ENCODE measurements around the gene AASS.

The AASS gene

GRCh38 chr7:122103064-122103463, 41.0 kb downstream of the AASS start:
- no peak for DNase-seq

- no peak for DNase-seq
These were observed 44.0 kb downstream of the AASS start for GRCh38 chr7:122100021-122100420.

- no peak for DNase-seq
These were observed 48.4 kb downstream of the AASS start for GRCh38 chr7:122095642-122096041.

GRCh38 chr7:122094549-122094948, 49.5 kb downstream of the AASS start:
- DNase-seq, result no peak

- peak; percentile 68 for DNase-seq
These were observed 50.9 kb downstream of the AASS start for GRCh38 chr7:122092964-122093797.

GRCh38 chr7:122082670-122083069, 61.4 kb downstream of the AASS start:
- no peak for DNase-seq

GRCh38 chr7:122082160-122082559, 61.9 kb downstream of the AASS start:
- no peak for DNase-seq

- no peak for DNase-seq
These were observed 70.4 kb downstream of the AASS start for GRCh38 chr7:122073635-122074034.

GRCh38 chr7:122072924-122073599, 71.0 kb downstream of the AASS start:
- DNase-seq, result no peak

- DNase-seq, result no peak
These were observed 71.8 kb downstream of the AASS start for GRCh38 chr7:122072272-122072671.

GRCh38 chr7:122070834-122071233, 73.2 kb downstream of the AASS start:
- no peak for DNase-seq

- peak; percentile 0 for DNase-seq
These were observed 74.0 kb downstream of the AASS start for GRCh38 chr7:122070062-122070461.

GRCh38 chr7:122068999-122069398, 75.0 kb downstream of the AASS start:
- no peak for DNase-seq

- DNase-seq, result no peak
These were observed 76.0 kb downstream of the AASS start for GRCh38 chr7:122068046-122068445.

GRCh38 chr7:122067077-122067476, 77.0 kb downstream of the AASS start:
- no peak for DNase-seq

GRCh38 chr7:122064971-122065370, 79.1 kb downstream of the AASS start:
- no peak for DNase-seq

- DNase-seq, result no peak
These were observed 80.9 kb downstream of the AASS start for GRCh38 chr7:122063146-122063545.

- no peak for DNase-seq
These were observed 84.5 kb downstream of the AASS start for GRCh38 chr7:122059542-122059941.

GRCh38 chr7:122056977-122057376, 87.1 kb downstream of the AASS start:
- DNase-seq, result no peak

GRCh38 chr7:122055073-122055472, 89.0 kb downstream of the AASS start:
- DNase-seq, result no peak

GRCh38 chr7:122054393-122054792, 89.7 kb downstream of the AASS start:
- no peak for DNase-seq

GRCh38 chr7:122046402-122046801, 97.6 kb downstream of the AASS start:
- no peak for DNase-seq

GRCh38 chr7:122040147-122040546, 103.9 kb downstream of the AASS start:
- DNase-seq, result no peak

- no peak for DNase-seq
These were observed 105.1 kb downstream of the AASS start for GRCh38 chr7:122038904-122039303.

- no peak for DNase-seq
These were observed 105.9 kb downstream of the AASS start for GRCh38 chr7:122038134-122038533.
